Measurements from ENCODE around the gene GOLGA5.
A peak's percentile ranks its signal among the peaks of the same experiment; 100 is the strongest.

Gene GOLGA5

DNA sequence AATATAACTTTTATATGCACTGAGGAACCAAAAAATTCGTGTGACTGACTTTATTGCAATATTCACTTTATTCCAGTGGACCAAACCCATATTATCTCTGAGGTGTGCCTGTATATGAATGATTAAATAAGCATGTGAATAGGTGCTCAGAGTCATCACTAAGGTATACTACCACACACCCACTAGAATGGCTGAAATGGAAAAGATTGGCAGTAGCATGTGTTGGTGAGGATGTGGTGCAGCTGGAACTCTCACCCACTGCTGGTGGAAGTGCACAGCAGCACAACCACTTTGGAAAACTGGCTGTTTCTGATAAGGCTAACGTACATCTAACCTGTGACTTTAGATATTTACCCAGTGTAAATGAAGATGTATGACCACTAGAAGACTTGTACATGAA is 36.8 kb downstream of the GOLGA5 start:
- H3K4me2 ChIP-seq, result no peak overlapping the region
- H3K27ac ChIP-seq, result no peak overlapping the region
- H3K4me3 ChIP-seq (IDR thresholded peaks at IDR 0.05; ENCODE audit: insufficient read depth, low read depth, low read length), result no peak overlapping the region
- H4K20me1 ChIP-seq (ENCODE audit: insufficient read depth), result no peaks in the 10 kb centered on the region
- H3K4me1 ChIP-seq (ENCODE audit: low read depth, poor library complexity, severe bottlenecking), result no peaks in the 10 kb centered on the region
- H2AFZ ChIP-seq (ENCODE audit: low read depth), result no peak overlapping the region
- no peaks in the 10 kb centered on the region for H3K27me3 ChIP-seq (ENCODE audit: insufficient read depth, low read depth)
- TF ChIP-seq, protein P1, sequence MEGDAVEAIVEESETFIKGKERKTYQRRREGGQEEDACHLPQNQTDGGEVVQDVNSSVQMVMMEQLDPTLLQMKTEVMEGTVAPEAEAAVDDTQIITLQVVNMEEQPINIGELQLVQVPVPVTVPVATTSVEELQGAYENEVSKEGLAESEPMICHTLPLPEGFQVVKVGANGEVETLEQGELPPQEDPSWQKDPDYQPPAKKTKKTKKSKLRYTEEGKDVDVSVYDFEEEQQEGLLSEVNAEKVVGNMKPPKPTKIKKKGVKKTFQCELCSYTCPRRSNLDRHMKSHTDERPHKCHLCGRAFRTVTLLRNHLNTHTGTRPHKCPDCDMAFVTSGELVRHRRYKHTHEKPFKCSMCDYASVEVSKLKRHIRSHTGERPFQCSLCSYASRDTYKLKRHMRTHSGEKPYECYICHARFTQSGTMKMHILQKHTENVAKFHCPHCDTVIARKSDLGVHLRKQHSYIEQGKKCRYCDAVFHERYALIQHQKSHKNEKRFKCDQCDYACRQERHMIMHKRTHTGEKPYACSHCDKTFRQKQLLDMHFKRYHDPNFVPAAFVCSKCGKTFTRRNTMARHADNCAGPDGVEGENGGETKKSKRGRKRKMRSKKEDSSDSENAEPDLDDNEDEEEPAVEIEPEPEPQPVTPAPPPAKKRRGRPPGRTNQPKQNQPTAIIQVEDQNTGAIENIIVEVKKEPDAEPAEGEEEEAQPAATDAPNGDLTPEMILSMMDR (conservative IDR thresholded peaks at IDR 0.05; ENCODE audit: low read depth, low read length), result no peak
- no peaks in the 10 kb centered on the region for H3K79me2 ChIP-seq (ENCODE audit: insufficient read depth, low read depth)
- H3K36me3 ChIP-seq (ENCODE audit: insufficient read depth), result no peaks in the 10 kb centered on the region
- no peak overlapping the region for H3K9ac ChIP-seq

DNA sequence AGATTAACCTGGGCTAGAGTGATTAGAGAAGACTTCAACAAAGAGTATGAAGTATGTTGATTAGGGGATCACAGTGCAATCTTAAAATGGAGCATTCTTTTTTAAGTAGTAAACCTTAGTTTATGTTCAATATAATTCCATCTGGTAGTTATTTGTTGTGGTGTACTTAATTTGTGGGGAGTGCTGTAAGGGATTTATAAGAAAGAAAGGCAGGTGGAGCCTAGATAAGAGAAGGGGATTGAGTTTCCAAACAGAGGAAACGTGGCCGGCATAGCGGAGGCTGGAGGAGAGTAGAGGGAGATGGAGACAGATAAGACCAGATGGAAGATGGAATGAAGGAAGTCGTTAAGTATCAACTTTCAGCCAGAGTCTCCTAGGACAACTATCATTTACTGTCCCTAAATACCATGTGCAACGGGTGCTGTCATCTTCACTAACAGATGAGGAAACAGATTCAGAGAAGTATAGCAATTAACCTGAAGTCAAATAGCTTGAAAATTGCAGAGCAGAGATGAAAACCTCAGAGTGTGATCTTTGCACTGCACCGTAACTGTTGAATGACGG is 38.1 kb downstream of the GOLGA5 start:
- Histone ChIP-seq H3K79me2 (ENCODE audit: insufficient read depth, low read depth) (no peaks in the 10 kb centered on the region), H3K4me2 (no peak overlapping the region), H4K20me1 (ENCODE audit: insufficient read depth) (no peaks in the 10 kb centered on the region), H3K27ac (no peak overlapping the region), H3K9ac (no peak overlapping the region), H3K4me3 (IDR thresholded peaks at IDR 0.05; ENCODE audit: insufficient read depth, low read depth, low read length) (no peak overlapping the region), H3K4me1 (ENCODE audit: low read depth, poor library complexity, severe bottlenecking) (no peaks in the 10 kb centered on the region), H3K27me3 (ENCODE audit: insufficient read depth, low read depth) (no peaks in the 10 kb centered on the region), H2AFZ (ENCODE audit: low read depth) (no peak overlapping the region), H3K36me3 (ENCODE audit: insufficient read depth) (no peaks in the 10 kb centered on the region)
- TF ChIP-seq, protein P1 (conservative IDR thresholded peaks at IDR 0.05; ENCODE audit: low read depth, low read length), result no peak

DNA sequence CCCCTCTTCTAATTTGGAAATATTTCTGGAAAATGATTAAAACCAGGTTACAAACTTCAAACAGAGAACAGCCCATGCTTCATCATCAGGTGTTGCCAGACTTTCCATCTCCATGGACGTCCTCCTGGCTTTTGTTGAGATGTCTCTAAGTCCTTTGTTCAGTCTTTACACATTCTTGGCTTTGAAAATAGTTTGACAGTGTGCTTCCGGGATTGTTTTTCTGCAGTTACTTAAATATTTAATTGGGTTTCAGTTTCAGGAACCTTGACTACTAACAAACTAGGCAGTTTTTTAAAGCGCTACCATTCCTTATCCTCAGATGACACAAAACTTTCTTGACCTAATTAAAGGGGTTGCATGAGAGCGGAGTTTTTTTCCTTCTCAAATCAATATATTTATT is 47.8 kb downstream of the GOLGA5 start:
- H3K9ac ChIP-seq, result peak overlapping the region; percentile 25; the same call in 1 of the 2 replicates
- no peak overlapping the region for H3K4me3 ChIP-seq (IDR thresholded peaks at IDR 0.05; ENCODE audit: insufficient read depth, low read depth, low read length)
- H3K36me3 ChIP-seq (ENCODE audit: insufficient read depth), result no peaks in the 10 kb centered on the region
- H3K27me3 ChIP-seq (ENCODE audit: insufficient read depth, low read depth), result no peaks in the 10 kb centered on the region
- TF ChIP-seq, protein P1 (conservative IDR thresholded peaks at IDR 0.05; ENCODE audit: low read depth, low read length), result no peak
- H3K4me2 ChIP-seq, result peak overlapping the region; percentile 95
- no peaks in the 10 kb centered on the region for H3K79me2 ChIP-seq (ENCODE audit: insufficient read depth, low read depth)
- H3K27ac ChIP-seq, result peak overlapping the region; percentile 85
- H4K20me1 ChIP-seq (ENCODE audit: insufficient read depth), result no peaks in the 10 kb centered on the region
- peaks cover 40% of the 10 kb centered on the region for H3K4me1 ChIP-seq (ENCODE audit: low read depth, poor library complexity, severe bottlenecking)
- H2AFZ ChIP-seq (ENCODE audit: low read depth), result 0 out of 2 replicates have a peak overlapping the region, but pooled peaks have one; percentile 50

DNA sequence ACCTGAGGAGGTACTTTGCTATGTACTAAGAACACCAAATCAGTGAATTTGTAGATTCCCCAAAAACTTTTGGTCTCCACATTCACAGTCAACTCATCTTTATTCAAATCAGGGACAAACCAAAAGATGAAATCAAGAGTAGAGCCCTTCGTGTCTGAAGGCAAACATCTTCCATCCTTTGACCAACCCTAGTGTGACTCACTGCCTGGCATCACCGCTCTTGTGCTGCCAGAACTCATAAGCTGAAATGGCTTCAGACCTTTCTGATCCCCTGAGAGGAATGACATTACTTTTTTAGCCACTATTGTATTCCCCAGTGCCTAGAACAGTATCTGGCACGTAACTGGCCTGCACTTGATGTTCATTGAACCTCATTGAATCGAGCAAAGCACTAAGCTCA is 50.1 kb downstream of the GOLGA5 start:
- H3K4me3 ChIP-seq (IDR thresholded peaks at IDR 0.05; ENCODE audit: insufficient read depth, low read depth, low read length), result no peak overlapping the region
- no peaks in the 10 kb centered on the region for H3K36me3 ChIP-seq (ENCODE audit: insufficient read depth)
- no peaks in the 10 kb centered on the region for H3K27me3 ChIP-seq (ENCODE audit: insufficient read depth, low read depth)
- H3K4me1 ChIP-seq (ENCODE audit: low read depth, poor library complexity, severe bottlenecking), result peaks cover 40% of the 10 kb centered on the region
- H2AFZ ChIP-seq (ENCODE audit: low read depth), result no peak overlapping the region
- H3K79me2 ChIP-seq (ENCODE audit: insufficient read depth, low read depth), result no peaks in the 10 kb centered on the region
- H4K20me1 ChIP-seq (ENCODE audit: insufficient read depth), result no peaks in the 10 kb centered on the region
- H3K27ac ChIP-seq, result no peak overlapping the region
- no peak overlapping the region for H3K4me2 ChIP-seq
- H3K9ac ChIP-seq, result no peak overlapping the region
- TF ChIP-seq, protein P1 (conservative IDR thresholded peaks at IDR 0.05; ENCODE audit: low read depth, low read length), result no peak
